Stimulated activated CD8-positive, alpha-beta memory T cell treated with anti-CD3 and anti-CD28 coated beads, Interleukin-15, amount 100 ng/mL, for 48 hours (primary cell): ENCODE data around the gene PSMG2.
"Not testable (repeated sequence)": the region's sequence is repeated elsewhere in the genome, so short reads cannot be mapped to it uniquely, and the experiment has no call there.

Experiments used
- DNase-seq, 2 donors: peaks; one replicate each; pipeline ENCODE4 v3.0.0-alpha.2; 2020; ENCODE audit warnings: low read depth in 2 of 2

The PSMG2 gene

GRCh38 chr18:12758566-12758965 lies 55.7 kb downstream of the PSMG2 start:
- DNase-seq = not testable (repeated sequence)

GRCh38 chr18:12765126-12765525 lies 62.3 kb downstream of the PSMG2 start:
- no peak for DNase-seq

GRCh38 chr18:12765586-12765985 lies 62.7 kb downstream of the PSMG2 start:
- no peak for DNase-seq

DNA sequence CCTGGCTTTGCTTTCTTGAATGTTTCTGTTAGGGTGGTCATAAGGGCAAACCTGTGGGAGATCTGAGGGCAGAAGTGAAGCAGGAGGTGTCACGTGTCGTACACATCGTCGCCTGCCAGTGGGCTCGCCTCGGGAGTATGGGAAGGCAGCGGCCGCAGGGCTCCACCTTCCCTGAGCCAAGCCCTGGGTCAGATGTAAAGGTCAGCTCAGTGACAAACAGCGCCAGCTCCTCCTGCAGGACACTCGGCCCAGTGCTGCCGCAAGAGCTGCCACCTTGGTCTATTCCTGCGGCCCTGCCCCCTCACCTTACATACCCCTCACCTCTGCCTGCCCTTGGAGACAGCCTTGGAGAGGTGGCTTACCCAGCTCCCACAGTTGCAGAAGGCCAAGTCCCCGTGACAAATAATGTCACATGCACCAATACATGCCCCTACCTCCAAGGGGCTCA lies 64.2 kb downstream of the PSMG2 start:
- no peak for DNase-seq

- DNase-seq = no peak
Observed at GRCh38 chr18:12767580-12768155, 64.8 kb downstream of the PSMG2 start.

DNA sequence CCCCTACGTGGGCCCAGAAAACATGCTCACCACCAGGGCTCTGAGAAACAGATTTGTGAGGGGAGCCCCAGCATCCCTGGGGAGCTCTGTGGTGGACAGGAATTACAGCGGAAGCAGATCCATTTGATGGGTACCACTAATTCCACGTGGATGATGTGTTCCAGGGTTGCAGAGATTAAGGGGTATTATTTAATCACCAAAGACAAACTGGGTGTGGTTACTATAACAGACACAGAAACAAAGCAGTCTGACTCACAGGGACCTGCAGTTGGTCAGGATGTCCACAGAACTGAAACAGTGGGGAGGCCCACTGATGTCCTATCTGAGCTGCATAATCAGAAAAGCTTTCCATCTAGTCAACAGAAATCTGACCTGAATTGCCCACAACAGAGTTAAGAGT lies 65.8 kb downstream of the PSMG2 start:
- no peak for DNase-seq

DNA sequence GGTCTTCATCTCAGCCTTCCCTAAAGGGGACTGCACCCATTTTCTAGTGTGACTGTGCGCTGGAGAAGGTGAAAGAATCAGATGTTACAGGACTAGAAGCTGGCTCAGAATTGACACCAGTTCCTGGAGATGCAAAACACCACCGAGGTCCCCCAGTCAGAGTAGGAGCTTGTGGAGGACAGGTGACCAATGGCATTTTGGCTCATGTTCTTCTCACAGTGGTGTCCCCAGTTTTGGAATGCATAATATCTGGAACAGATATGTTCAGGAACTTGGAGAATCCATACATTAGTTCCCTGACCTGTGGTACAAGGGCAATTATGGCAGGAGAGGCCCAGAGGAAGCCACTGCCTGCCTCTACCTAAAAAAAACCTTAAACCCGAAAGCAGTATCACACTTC lies 66.3 kb downstream of the PSMG2 start:
- DNase-seq = no peak

DNA sequence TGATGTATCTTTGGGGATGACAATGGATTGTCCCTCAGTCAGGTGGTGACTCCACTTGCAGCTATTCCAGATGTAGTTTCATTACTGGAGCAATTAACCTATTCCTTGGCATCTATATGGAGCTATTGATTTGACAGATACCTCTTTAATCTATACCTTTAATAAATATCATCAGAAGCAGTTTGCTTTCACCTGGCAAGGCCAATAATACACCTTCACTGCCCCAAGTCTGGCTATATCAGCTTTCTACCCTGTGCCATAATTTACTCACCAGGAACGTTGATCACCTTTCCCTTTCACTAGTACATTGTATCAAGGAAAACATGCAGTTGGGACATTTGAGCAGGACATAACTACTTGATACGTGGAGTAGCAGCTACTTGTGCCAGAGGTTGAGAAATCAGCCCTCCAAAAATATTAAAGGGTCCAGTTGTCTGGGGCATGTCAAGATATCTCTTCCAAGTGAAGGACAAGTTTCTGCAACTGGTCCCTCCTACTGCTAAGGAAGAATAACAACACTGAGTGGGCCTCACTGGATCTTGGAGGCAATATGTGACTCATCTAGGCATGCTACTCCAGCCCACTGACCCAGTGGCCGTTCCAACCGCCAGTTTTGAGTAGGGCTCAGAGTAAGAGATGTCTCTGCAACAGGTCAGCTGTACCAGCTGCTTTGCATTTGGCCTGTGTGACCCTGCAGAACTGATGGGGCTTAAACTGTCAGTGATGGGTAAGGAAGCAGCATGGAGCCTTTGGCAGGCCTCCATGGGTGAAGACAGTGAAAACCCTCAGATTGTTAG lies 67.0 kb downstream of the PSMG2 start:
- no peak for DNase-seq

DNA sequence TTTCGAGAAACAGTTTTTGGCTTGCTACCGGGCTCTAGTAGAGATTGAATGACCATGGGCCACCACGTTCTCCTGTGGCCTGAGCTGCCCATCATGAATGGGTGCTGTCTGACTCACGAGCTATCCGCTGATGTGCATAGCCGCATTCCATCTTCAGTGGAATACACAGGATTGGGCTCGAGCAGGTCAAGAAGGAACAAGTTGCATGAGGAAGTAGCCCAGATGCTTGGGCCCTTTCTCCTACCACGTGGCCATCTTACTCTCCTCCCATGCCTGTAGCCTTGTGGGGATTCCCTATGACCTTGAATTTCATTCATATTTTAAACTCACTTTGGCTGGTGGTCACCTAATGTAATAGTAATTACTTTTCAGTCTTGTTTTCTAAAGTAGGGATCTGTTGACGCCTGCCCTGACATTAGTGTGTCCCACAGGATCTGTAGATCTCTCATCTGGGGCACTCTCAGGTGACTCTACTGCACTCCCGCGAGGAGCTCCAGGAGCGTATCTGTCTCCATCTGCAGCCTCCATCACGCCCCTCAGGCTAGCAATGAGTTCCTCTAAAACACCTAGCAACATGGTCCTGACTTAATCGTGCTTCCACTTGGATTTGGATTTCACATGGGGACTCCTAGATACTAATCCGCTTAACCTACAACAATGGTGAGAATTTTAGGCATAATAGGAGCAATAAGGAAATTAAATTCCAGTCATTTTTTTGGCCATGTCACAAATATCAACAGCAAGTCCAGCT lies 67.8 kb downstream of the PSMG2 start:
- no peak for DNase-seq

GRCh38 chr18:12772111-12772510 lies 69.3 kb downstream of the PSMG2 start:
- no peak for DNase-seq

DNA sequence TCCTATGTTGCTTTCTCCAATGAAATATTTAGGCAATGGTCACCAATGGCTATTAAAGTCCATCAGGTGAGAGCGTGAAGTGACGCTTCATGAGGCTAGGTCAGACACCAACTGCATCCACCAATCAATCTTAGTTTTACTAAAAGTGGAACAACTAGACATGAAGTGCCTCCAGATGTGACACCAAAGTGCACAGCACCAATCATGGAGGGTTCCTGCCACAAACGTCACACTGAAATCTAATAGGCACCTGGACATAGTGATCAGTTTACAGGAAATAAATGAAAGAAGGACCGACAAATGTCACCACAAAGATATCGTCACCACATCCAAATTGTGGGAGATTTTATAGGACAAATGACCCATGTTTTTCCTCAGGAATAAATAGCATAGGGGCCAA lies 70.5 kb downstream of the PSMG2 start:
- DNase-seq = no peak

DNA sequence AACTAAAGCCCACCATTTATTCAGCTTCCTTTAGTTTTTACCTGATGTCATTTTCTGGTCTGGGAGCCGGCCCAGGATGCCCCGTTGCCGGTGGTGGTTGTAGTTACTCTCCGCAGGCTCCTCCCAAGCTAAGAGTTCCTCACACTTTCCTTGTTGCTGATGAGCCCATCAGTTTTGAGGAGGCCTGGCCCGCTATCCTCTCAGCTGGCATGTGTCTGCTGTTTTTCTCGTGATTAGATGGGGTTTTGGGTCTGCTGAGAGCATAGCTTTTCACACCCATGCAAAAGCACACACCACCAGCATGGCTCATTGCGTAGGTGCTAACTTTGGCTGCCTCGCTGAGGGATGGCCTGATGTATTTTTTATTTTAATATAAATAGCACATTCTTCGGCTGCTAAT lies 72.1 kb downstream of the PSMG2 start:
- no peak for DNase-seq
